IPS-15b (cell line): ENCODE data around the gene HMCN1.
"Not testable (repeated sequence)": the region's sequence is repeated elsewhere in the genome, so short reads cannot be mapped to it uniquely, and the experiment has no call there.

Experiments
- H3K27me3 ChIP-seq: one replicate; pipeline ENCODE4 v1.6.1; 2013; ENCODE audit warnings: low read length; ENCODE audit not compliant: control insufficient read depth, insufficient read depth
- H3K36me3 ChIP-seq: one replicate; pipeline ENCODE4 v1.6.1; 2013; ENCODE audit warnings: low read length; ENCODE audit not compliant: control insufficient read depth, insufficient read depth
- H3K4me1 ChIP-seq: one replicate; pipeline ENCODE4 v1.6.1; 2013; ENCODE audit warnings: mild to moderate bottlenecking, low read length; ENCODE audit not compliant: control insufficient read depth, insufficient read depth
- H3K4me3 ChIP-seq: one replicate; pipeline ENCODE4 v1.5.1; 2013; ENCODE audit warnings: low read depth, low read length
- H3K9ac ChIP-seq: one replicate; pipeline ENCODE4 v1.6.1; 2013; ENCODE audit warnings: low read depth, mild to moderate bottlenecking, low read length
- H3K9me3 ChIP-seq: one replicate; pipeline ENCODE4 v1.6.1; 2013; ENCODE audit warnings: mild to moderate bottlenecking, low read length; ENCODE audit not compliant: control insufficient read depth, insufficient read depth

Gene HMCN1

DNA sequence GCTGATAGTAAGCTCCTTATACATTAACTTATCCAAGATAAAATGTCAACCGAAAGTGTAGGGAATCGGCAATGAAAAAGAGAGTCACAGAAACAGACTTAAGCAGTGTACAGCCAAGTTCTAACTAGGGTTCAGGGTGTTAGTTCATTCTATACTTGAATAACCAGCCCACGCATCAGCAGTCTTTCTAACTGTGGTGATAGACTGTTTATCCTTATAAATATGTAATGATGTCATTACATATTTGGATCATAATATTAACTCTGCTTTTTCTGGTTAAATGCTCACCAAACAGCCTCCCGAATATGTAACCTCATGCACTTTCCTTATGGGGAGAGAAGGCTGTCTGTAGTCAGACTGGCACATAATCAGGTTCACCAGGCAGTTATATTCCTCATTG lies 11.0 kb downstream of the HMCN1 start:
- no peak overlapping the region for H3K9ac ChIP-seq
- H3K27me3 ChIP-seq, result no peaks in the 10 kb centered on the region
- no peak overlapping the region for H3K4me3 ChIP-seq
- H3K9me3 ChIP-seq, result no peaks in the 10 kb centered on the region
- H3K36me3 ChIP-seq, result no peaks in the 10 kb centered on the region
- no peaks in the 10 kb centered on the region for H3K4me1 ChIP-seq

GRCh38 chr1:185759061-185759460 lies 24.9 kb downstream of the HMCN1 start:
- no peaks in the 10 kb centered on the region for H3K27me3 ChIP-seq
- no peaks in the 10 kb centered on the region for H3K36me3 ChIP-seq

DNA sequence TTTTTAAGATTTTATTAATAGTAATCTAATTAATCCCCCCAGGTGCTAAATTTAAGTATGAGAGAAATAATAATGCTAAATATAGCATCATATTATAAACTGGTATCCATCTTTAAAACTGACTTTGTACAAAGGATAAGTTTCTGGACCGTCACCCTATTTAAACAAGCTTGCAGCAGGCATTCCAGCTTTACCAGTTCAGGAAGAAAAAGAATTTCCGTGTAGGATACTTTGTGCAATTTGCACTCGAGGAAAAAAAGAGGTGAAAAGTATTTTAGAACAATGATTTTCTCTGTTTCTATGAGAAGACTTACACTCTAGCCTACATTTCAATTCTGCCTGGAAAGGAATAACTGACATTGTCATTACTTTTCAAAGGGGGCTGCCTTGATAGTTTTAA lies 27.6 kb downstream of the HMCN1 start:
- Histone ChIP-seq H3K4me3 (no peak overlapping the region), H3K27me3 (no peaks in the 10 kb centered on the region), H3K9me3 (no peaks in the 10 kb centered on the region), H3K9ac (no peak overlapping the region), H3K4me1 (no peaks in the 10 kb centered on the region), H3K36me3 (no peaks in the 10 kb centered on the region)

More at GRCh38 chr1:185759061-185759460, 24.9 kb downstream of the HMCN1 start:
- H3K4me1 ChIP-seq, result no peaks in the 10 kb centered on the region
- H3K9ac ChIP-seq, result no peak overlapping the region
- no peak overlapping the region for H3K4me3 ChIP-seq
- no peaks in the 10 kb centered on the region for H3K9me3 ChIP-seq

DNA sequence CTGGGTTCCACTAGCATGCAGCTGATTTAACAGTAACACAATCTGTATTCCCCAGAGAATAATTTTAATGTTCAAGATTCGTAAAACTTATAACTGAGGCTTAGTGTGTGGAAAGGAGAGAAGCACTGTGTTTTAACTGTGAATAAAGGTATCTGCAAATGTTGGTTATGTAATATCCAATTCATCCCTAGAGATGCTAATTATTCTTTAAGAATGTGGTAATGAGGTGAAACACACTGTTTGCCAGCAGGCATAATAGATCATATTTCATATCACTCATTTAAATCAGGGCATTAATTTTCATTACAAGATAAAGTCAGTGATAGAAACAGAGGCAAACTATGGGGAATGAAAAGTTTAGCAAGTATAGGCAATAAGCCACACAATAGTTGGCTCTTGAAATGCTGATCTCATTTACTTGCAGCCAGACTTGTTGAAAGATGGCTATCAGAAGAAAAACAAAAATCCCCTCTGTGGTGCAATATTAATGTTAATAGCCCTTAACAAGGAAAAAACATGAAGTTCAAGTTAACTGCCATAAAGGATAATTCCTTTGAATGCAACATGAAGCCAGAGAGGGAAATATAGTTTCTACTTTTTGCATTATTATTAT lies 33.4 kb downstream of the HMCN1 start:
- no peaks in the 10 kb centered on the region for H3K27me3 ChIP-seq
- no peaks in the 10 kb centered on the region for H3K9me3 ChIP-seq
- H3K9ac ChIP-seq, result no peak overlapping the region
- H3K4me1 ChIP-seq, result no peaks in the 10 kb centered on the region
- no peaks in the 10 kb centered on the region for H3K36me3 ChIP-seq
- H3K4me3 ChIP-seq, result no peak overlapping the region

DNA sequence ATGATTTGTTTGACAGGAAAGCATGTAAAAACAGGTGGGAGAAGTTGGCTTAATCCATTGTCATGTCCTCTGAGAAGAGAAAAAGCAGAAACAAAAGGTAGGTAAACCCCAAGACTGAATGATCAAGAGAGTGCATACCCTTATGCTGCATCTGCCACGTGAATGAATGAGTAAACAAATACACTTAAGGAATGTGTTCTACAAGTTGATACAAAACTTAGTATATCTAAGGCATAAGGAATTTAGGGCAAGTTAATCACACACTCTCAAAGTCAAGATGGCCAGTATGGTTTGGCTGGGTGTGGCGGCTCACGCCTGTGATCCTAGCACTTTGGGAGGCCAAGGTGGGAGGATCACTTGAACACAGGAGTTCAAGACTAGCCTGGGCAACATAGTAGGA lies 34.2 kb downstream of the HMCN1 start:
- H3K27me3 ChIP-seq, result no peaks in the 10 kb centered on the region
- H3K4me1 ChIP-seq, result no peaks in the 10 kb centered on the region
- H3K9me3 ChIP-seq, result no peaks in the 10 kb centered on the region
- no peak overlapping the region for H3K9ac ChIP-seq
- no peaks in the 10 kb centered on the region for H3K36me3 ChIP-seq
- no peak overlapping the region for H3K4me3 ChIP-seq

DNA sequence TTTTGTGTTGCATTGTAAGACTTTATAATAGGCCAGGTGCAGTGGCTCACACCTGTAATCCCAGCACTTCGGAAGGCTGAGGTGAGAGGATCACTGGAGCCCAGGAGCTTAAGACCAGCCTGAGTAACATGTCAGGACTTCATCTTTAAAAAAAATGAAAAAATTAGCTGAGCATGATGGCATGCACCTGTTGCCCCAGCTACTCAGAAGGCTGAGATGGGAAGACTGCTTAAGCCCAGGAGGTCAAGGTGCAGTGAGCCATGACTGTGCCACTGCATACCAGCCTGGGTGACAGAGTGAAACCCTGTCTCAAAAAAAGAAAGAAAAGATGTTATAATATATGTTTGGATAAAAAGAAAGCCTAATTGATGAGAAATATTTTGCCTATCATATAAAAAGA lies 34.9 kb downstream of the HMCN1 start:
- Histone ChIP-seq H3K27me3 (no peaks in the 10 kb centered on the region), H3K9ac (no peak overlapping the region), H3K9me3 (no peaks in the 10 kb centered on the region), H3K4me3 (no peak overlapping the region), H3K36me3 (no peaks in the 10 kb centered on the region), H3K4me1 (no peaks in the 10 kb centered on the region)

- H3K4me1 ChIP-seq, result no peaks in the 10 kb centered on the region
- no peaks in the 10 kb centered on the region for H3K9me3 ChIP-seq
- no peak overlapping the region for H3K9ac ChIP-seq
- H3K4me3 ChIP-seq, result no peak overlapping the region
- H3K36me3 ChIP-seq, result no peaks in the 10 kb centered on the region
- no peaks in the 10 kb centered on the region for H3K27me3 ChIP-seq
Measured at GRCh38 chr1:185774394-185774793, 40.2 kb downstream of the HMCN1 start.

DNA sequence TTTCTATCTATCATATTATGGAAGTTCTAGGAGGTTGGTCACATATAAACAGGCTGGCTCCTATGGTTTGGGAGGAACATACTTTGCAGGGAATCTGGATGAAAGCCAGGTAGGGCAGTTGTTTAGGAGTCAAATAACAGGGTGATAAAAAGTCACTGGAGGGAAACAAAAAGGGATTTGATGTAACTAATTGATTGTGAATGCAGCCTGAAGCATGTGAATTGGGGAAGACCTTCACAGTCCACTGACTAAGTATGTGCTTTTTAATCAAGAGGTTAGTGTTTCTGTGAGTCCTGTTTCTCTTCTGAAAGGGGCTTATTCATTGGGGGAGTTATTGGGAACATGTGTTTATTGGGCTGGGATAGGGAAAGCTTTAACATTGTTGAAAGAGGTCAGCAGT lies 41.3 kb downstream of the HMCN1 start:
- Histone ChIP-seq H3K9me3 (no peaks in the 10 kb centered on the region), H3K36me3 (no peaks in the 10 kb centered on the region)

DNA sequence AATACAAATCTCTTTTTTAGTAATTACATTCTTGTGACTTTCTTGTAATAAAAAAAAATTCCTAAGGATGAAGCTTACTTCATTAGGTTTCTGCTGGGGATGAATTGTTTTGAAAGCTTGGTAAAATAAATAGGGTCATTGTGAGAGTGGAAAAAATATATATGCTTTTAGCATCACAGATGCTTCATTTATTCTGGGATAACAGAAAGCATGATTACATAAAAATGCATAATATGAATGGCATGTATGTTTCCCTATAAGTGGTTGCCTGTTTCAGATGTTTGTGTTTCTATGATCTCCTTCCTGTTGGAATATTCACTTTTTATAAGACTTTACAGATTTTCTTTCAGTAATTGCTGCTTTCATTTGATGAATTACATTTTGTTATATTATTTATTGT lies 42.3 kb downstream of the HMCN1 start:
- Histone ChIP-seq H3K36me3 (no peaks in the 10 kb centered on the region), H3K9ac (no peak overlapping the region), H3K9me3 (no peaks in the 10 kb centered on the region), H3K4me1 (no peaks in the 10 kb centered on the region), H3K4me3 (no peak overlapping the region), H3K27me3 (no peaks in the 10 kb centered on the region)

More for the DNA sequence above, 41.3 kb downstream of the HMCN1 start:
- no peaks in the 10 kb centered on the region for H3K27me3 ChIP-seq
- H3K9ac ChIP-seq, result no peak overlapping the region
- no peak overlapping the region for H3K4me3 ChIP-seq
- H3K4me1 ChIP-seq, result no peaks in the 10 kb centered on the region

- not testable (repeated sequence) for H3K4me3 ChIP-seq, H3K4me1 ChIP-seq, H3K27me3 ChIP-seq, H3K9ac ChIP-seq, H3K36me3 ChIP-seq, H3K9me3 ChIP-seq
Measured at GRCh38 chr1:185783860-185784259, 49.7 kb downstream of the HMCN1 start.

GRCh38 chr1:185785586-185785985 lies 51.4 kb downstream of the HMCN1 start:
- Histone ChIP-seq H3K4me3 (no peak overlapping the region), H3K9ac (no peak overlapping the region), H3K4me1 (no peaks in the 10 kb centered on the region), H3K27me3 (no peaks in the 10 kb centered on the region), H3K36me3 (no peaks in the 10 kb centered on the region), H3K9me3 (no peaks in the 10 kb centered on the region)

GRCh38 chr1:185786524-185786923 lies 52.3 kb downstream of the HMCN1 start:
- no peak overlapping the region for H3K9ac ChIP-seq
- H3K4me3 ChIP-seq, result no peak overlapping the region
- H3K9me3 ChIP-seq, result no peaks in the 10 kb centered on the region
- H3K27me3 ChIP-seq, result no peaks in the 10 kb centered on the region
- H3K36me3 ChIP-seq, result no peaks in the 10 kb centered on the region
- H3K4me1 ChIP-seq, result no peaks in the 10 kb centered on the region
